ENCODE results near the gene ANKRD10. TPM values are rescaled to one million over a fixed set of nuclear protein-coding genes. Genes with fewer than 3 reads are reported as not detected.

Gene ANKRD10
- total and polyA plus RNA-seq, 2 donors (not counting 3 experiments of a cell fraction or from before 2014, with no cell fraction given): 44.5 to 94.1 TPM

GRCh38 chr13:110872034-110872767 lies 42.7 kb downstream of the ANKRD10 start:
- no peak for DNase-seq (ENCODE audit: low read depth, low spot score)
- no peak for FAIRE-seq
- no peak overlapping the region for H3K9ac ChIP-seq (replicated peaks; ENCODE audit: extremely low read depth, insufficient read depth, low read length)
- peaks cover 0 to 2% of the 10 kb centered on the region in 2 experiments for H3K27me3 ChIP-seq (ENCODE audit: control insufficient read depth in 2 of 2, insufficient read depth in 2 of 2, low read length in 2 of 2)
- TF ChIP-seq GATA2 (IDR thresholded peaks at IDR 0.05; ENCODE audit: insufficient read depth, insufficient read length, low read depth, low read length): no peak
- TF ChIP-seq POLR2AphosphoS5 (IDR thresholded peaks at IDR 0.05; ENCODE audit: insufficient read depth, low read depth, low read length): no peak
- no peak for TF ChIP-seq POLR2A (IDR thresholded peaks at IDR 0.05; ENCODE audit: low read depth, low read length)
- TF ChIP-seq CTCF (IDR thresholded peaks at IDR 0.05; ENCODE audit: extremely low read depth in 1 of 2, insufficient read depth in 1 of 2, low read depth in 1 of 2, low read length in 2 of 2): no peak
- TF ChIP-seq MAX (IDR thresholded peaks at IDR 0.05; ENCODE audit: insufficient read depth, insufficient read length): no peak
- no peak for TF ChIP-seq JUN (IDR thresholded peaks at IDR 0.05; ENCODE audit: borderline replicate concordance, insufficient read depth, insufficient read length, low read depth)
- TF ChIP-seq EZH2 (IDR thresholded peaks at IDR 0.05; ENCODE audit: borderline replicate concordance, low read depth, low read length, severe bottlenecking): no peak
- no peak for TF ChIP-seq MYC (IDR thresholded peaks at IDR 0.05; ENCODE audit: low read depth, low read length)
- no peak for TF ChIP-seq FOS (IDR thresholded peaks at IDR 0.05; ENCODE audit: borderline replicate concordance, insufficient read depth, low read length)
- no peak overlapping the region for H2AFZ ChIP-seq (ENCODE audit: low read depth, low read length)
- ChIA-PET CTCF (interaction anchor here (1.3 kb wide), 1 partner anchor 43 kb away, joined by 4 read pairs; the partner anchor contains the start of gene ANKRD10), POLR2A (interaction anchor here (2.2 kb wide), 1 partner anchor 157 kb away, joined by 9 read pairs; no protein-coding TSS in a partner anchor)
- H3K4me3 ChIP-seq (replicated peaks in 1 of 3; ENCODE audit: insufficient read depth in 1 of 3, low read depth in 1 of 3, low read length in 3 of 3): no peak overlapping the region
- no peaks in the 10 kb centered on the region for H3K9me3 ChIP-seq (replicated peaks; ENCODE audit: control insufficient read depth, insufficient read depth, low read length)
- no TSS peak for BruUV-seq (replicated peaks)
- no peaks in the 10 kb centered on the region for H3K79me2 ChIP-seq (ENCODE audit: control insufficient read depth, insufficient read depth, low read length)
- peaks cover 19% of the 10 kb centered on the region for H3K4me1 ChIP-seq (ENCODE audit: control insufficient read depth, extremely low read depth, insufficient read depth, low read length)
- H4K20me1 ChIP-seq (replicated peaks; ENCODE audit: control insufficient read depth, extremely low read depth, insufficient read depth, low read length): no peaks in the 10 kb centered on the region
- intact Hi-C loops (cut with micrococcal nuclease) (no loop called here), dilution Hi-C loops (cut with MboI; ENCODE audit: extremely low pct_ligation_motif_present, low sequenced_read_pairs) (no loop called here)
- no peaks in the 10 kb centered on the region for H3K9me1 ChIP-seq (replicated peaks; ENCODE audit: control insufficient read depth, extremely low read depth, insufficient read depth, low read length)
- no peaks in the 10 kb centered on the region for H3K36me3 ChIP-seq (ENCODE audit: control insufficient read depth in 2 of 2, extremely low read depth in 1 of 2, insufficient read depth in 2 of 2, low read length in 2 of 2)
- H3K4me2 ChIP-seq (ENCODE audit: insufficient read depth, low read length): no peak overlapping the region
- H3K27ac ChIP-seq (ENCODE audit: insufficient read depth, low read depth, low read length): no peak overlapping the region

Measured in endothelial cell of umbilical vein (primary cell).